ENCODE results near the gene HMG20A. TPM values are rescaled to one million over a fixed set of nuclear protein-coding genes. Genes with fewer than 3 reads are reported as not detected.

The HMG20A gene
- total and polyA plus RNA-seq, 2 experiments from 2014 or later: 17.8 to 57.8 TPM

DNA sequence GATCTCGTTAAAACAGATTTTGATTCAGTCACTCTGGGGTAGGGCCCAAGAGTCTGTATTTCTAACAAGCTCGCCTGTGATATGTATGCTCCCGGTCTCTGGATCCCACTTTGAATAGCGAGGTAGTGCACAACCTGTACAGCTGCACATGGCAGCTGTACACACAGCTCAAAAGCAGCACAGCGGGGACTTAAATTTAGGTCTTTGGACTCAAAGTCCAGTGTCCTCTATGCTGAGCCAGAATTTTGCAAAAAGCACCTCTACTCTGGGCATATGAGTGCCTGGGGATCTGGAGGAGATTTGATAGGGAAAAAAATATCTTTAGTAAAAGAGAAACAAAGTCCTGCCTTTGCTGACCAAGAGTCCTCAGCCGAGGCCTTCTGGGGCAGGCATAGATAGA, 83.1 kb downstream of the HMG20A start (continued):
- no peak for TF ChIP-seq EZH2 (IDR thresholded peaks at IDR 0.05; ENCODE audit: low read depth, unreplicated experiment)
- TF ChIP-seq JUNB (IDR thresholded peaks at IDR 0.05; ENCODE audit: unreplicated experiment): no peak
- TF ChIP-seq, protein P1, sequence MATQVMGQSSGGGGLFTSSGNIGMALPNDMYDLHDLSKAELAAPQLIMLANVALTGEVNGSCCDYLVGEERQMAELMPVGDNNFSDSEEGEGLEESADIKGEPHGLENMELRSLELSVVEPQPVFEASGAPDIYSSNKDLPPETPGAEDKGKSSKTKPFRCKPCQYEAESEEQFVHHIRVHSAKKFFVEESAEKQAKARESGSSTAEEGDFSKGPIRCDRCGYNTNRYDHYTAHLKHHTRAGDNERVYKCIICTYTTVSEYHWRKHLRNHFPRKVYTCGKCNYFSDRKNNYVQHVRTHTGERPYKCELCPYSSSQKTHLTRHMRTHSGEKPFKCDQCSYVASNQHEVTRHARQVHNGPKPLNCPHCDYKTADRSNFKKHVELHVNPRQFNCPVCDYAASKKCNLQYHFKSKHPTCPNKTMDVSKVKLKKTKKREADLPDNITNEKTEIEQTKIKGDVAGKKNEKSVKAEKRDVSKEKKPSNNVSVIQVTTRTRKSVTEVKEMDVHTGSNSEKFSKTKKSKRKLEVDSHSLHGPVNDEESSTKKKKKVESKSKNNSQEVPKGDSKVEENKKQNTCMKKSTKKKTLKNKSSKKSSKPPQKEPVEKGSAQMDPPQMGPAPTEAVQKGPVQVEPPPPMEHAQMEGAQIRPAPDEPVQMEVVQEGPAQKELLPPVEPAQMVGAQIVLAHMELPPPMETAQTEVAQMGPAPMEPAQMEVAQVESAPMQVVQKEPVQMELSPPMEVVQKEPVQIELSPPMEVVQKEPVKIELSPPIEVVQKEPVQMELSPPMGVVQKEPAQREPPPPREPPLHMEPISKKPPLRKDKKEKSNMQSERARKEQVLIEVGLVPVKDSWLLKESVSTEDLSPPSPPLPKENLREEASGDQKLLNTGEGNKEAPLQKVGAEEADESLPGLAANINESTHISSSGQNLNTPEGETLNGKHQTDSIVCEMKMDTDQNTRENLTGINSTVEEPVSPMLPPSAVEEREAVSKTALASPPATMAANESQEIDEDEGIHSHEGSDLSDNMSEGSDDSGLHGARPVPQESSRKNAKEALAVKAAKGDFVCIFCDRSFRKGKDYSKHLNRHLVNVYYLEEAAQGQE (IDR thresholded peaks at IDR 0.05; ENCODE audit: unreplicated experiment): no peak
- TF ChIP-seq, protein P2, sequence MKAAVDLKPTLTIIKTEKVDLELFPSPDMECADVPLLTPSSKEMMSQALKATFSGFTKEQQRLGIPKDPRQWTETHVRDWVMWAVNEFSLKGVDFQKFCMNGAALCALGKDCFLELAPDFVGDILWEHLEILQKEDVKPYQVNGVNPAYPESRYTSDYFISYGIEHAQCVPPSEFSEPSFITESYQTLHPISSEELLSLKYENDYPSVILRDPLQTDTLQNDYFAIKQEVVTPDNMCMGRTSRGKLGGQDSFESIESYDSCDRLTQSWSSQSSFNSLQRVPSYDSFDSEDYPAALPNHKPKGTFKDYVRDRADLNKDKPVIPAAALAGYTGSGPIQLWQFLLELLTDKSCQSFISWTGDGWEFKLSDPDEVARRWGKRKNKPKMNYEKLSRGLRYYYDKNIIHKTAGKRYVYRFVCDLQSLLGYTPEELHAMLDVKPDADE (IDR thresholded peaks at IDR 0.05): no peak

DNA sequence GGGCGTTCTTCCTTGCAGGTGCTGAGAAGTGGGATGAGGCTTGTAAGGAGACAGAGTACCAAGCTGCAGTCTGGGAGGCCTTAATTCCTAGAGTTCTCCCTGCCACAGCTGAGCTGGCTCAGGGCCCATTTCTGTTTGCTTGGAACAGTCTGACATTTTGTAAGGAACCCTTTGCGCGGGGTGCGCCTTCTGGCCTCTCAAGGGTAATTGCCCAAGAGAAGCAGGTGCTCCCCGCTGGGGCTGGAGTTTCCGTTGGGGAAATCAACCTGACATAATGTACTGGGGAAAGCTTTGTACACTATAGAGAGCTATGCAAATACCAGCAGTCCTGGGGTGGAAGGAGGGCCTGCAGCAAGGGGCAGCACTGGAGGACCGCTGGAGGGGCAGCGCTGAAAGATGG, 83.6 kb downstream of the HMG20A start:
- peaks cover 11% of the 10 kb centered on the region for H3K27me3 Mint-ChIP-seq (ENCODE audit: insufficient read depth, low read depth, poor library complexity)
- no peak overlapping the region for H3K4me3 Mint-ChIP-seq
- Histone ChIP-seq H3K9me2 (ENCODE audit: insufficient read depth) (no peaks in the 10 kb centered on the region), H3K27me3 (ENCODE audit: insufficient read depth) (no peaks in the 10 kb centered on the region), H3K4me3 (no peak overlapping the region), H3K36me3 (ENCODE audit: insufficient read depth) (no peaks in the 10 kb centered on the region), H3K4me2 (no peak overlapping the region), H4K20me1 (replicated peaks; ENCODE audit: insufficient read depth) (no peaks in the 10 kb centered on the region), H3K79me2 (replicated peaks; ENCODE audit: insufficient read depth) (no peaks in the 10 kb centered on the region; the same call in 1 of the 2 replicates), H3K27ac (ENCODE audit: low read depth) (no peak overlapping the region), H2AFZ (no peak overlapping the region), H3K4me1 (ENCODE audit: insufficient read depth) (peaks cover 47% of the 10 kb centered on the region), H3F3A (replicated peaks; ENCODE audit: low read depth) (no peaks in the 10 kb centered on the region)
- ATAC-seq (no peak; the same call in 2 of the 3 replicates), DNase-seq (ENCODE audit: low spot score) (no peak)
- H3K4me1 Mint-ChIP-seq: peaks cover 61% of the 10 kb centered on the region
- no peaks in the 10 kb centered on the region for H3K36me3 Mint-ChIP-seq (ENCODE audit: low read depth)
- H3K27ac Mint-ChIP-seq: no peak overlapping the region
- no peaks in the 10 kb centered on the region for H3K9me3 Mint-ChIP-seq
- TF ChIP-seq POLR2AphosphoS5 (IDR thresholded peaks at IDR 0.05; ENCODE audit: low read depth) (no peak), ZNF331 (CRISPR knock-in tag; IDR thresholded peaks at IDR 0.05; ENCODE audit: low read depth) (no peak), JUNB (IDR thresholded peaks at IDR 0.05; ENCODE audit: unreplicated experiment) (no peak), ZNF114 (CRISPR knock-in tag; IDR thresholded peaks at IDR 0.05) (no peak), NANOG (IDR thresholded peaks at IDR 0.05; ENCODE audit: borderline replicate concordance) (no peak)
- TF ChIP-seq, protein P3, sequence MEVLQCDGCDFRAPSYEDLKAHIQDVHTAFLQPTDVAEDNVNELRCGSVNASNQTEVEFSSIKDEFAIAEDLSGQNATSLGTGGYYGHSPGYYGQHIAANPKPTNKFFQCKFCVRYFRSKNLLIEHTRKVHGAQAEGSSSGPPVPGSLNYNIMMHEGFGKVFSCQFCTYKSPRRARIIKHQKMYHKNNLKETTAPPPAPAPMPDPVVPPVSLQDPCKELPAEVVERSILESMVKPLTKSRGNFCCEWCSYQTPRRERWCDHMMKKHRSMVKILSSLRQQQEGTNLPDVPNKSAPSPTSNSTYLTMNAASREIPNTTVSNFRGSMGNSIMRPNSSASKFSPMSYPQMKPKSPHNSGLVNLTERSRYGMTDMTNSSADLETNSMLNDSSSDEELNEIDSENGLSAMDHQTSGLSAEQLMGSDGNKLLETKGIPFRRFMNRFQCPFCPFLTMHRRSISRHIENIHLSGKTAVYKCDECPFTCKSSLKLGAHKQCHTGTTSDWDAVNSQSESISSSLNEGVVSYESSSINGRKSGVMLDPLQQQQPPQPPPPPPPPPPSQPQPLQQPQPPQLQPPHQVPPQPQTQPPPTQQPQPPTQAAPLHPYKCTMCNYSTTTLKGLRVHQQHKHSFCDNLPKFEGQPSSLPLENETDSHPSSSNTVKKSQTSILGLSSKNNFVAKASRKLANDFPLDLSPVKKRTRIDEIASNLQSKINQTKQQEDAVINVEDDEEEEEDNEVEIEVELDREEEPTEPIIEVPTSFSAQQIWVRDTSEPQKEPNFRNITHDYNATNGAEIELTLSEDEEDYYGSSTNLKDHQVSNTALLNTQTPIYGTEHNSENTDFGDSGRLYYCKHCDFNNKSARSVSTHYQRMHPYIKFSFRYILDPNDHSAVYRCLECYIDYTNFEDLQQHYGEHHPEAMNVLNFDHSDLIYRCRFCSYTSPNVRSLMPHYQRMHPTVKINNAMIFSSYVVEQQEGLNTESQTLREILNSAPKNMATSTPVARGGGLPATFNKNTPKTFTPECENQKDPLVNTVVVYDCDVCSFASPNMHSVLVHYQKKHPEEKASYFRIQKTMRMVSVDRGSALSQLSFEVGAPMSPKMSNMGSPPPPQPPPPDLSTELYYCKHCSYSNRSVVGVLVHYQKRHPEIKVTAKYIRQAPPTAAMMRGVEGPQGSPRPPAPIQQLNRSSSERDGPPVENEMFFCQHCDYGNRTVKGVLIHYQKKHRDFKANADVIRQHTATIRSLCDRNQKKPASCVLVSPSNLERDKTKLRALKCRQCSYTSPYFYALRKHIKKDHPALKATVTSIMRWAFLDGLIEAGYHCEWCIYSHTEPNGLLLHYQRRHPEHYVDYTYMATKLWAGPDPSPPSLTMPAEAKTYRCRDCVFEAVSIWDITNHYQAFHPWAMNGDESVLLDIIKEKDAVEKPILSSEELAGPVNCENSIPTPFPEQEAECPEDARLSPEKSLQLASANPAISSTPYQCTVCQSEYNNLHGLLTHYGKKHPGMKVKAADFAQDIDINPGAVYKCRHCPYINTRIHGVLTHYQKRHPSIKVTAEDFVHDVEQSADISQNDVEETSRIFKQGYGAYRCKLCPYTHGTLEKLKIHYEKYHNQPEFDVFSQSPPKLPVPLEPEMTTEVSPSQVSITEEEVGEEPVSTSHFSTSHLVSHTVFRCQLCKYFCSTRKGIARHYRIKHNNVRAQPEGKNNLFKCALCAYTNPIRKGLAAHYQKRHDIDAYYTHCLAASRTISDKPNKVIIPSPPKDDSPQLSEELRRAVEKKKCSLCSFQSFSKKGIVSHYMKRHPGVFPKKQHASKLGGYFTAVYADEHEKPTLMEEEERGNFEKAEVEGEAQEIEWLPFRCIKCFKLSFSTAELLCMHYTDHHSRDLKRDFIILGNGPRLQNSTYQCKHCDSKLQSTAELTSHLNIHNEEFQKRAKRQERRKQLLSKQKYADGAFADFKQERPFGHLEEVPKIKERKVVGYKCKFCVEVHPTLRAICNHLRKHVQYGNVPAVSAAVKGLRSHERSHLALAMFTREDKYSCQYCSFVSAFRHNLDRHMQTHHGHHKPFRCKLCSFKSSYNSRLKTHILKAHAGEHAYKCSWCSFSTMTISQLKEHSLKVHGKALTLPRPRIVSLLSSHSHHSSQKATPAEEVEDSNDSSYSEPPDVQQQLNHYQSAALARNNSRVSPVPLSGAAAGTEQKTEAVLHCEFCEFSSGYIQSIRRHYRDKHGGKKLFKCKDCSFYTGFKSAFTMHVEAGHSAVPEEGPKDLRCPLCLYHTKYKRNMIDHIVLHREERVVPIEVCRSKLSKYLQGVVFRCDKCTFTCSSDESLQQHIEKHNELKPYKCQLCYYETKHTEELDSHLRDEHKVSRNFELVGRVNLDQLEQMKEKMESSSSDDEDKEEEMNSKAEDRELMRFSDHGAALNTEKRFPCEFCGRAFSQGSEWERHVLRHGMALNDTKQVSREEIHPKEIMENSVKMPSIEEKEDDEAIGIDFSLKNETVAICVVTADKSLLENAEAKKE (CRISPR knock-in tag; IDR thresholded peaks at IDR 0.05): no peak

All from GM23338 (cell line).